Ovary (tissue), 9 donors: ENCODE data around the gene PRDM12. TPM values are rescaled to one million over a fixed set of nuclear protein-coding genes. Genes with fewer than 3 reads are reported as not detected.

ENCODE experiments used
- DNase-seq, 5 donors: peaks; one replicate each; pipeline ENCODE4 v3.0.0-alpha.2; 2019 to 2020
- H3K27ac ChIP-seq, 2 donors: fragments of 200-600 bp; one replicate each; pipeline versions ENCODE4 v1.5.1 to v1.8.0; 2019 to 2022
- H3K27me3 ChIP-seq: fragments of 200-600 bp; one replicate; pipeline ENCODE4 v1.8.0; 2022
- H3K36me3 ChIP-seq: fragments of 200-600 bp; sonication (generic); one replicate; pipeline ENCODE4 v1.5.1; 2019
- H3K4me1 ChIP-seq: one replicate; pipeline ENCODE4 v1.8.1; 2013; ENCODE audit warnings: mild to moderate bottlenecking, moderate library complexity; ENCODE audit not compliant: insufficient read depth
- H3K4me3 ChIP-seq: fragments of 200-600 bp; sonication (generic); one replicate; pipeline ENCODE4 v1.5.1; 2017
- H3K9me3 ChIP-seq, 2 donors: fragments of 200-600 bp in 1 of 2; sonication (generic) in 1 of 2; one replicate each; pipeline versions ENCODE4 v1.5.1 to v1.8.1; 2013 to 2019; ENCODE audit warnings: mild to moderate bottlenecking in 1 of 2, moderate library complexity in 1 of 2
- CTCF ChIP-seq, 3 donors: fragments of 450-650 bp in 2 of 3; fragments of 200-600 bp in 1 of 3; IDR thresholded peaks; one replicate each; pipeline versions ENCODE4 v1.5.1 to v1.8.0; 2016 to 2022; ENCODE audit warnings: antibody characterized with exemption in 3 of 3, mild to moderate bottlenecking in 1 of 3
- EP300 ChIP-seq: sonication (generic); formaldehyde crosslinking; IDR thresholded peaks from one replicate; pipeline ENCODE4 v1.6.1; 2017; ENCODE audit warnings: antibody characterized with exemption
- POLR2A ChIP-seq: fragments of 450-650 bp; IDR thresholded peaks from one replicate; pipeline ENCODE4 v1.6.1; 2017; ENCODE audit warnings: antibody characterized with exemption, mild to moderate bottlenecking, moderate library complexity
- WGBS, 3 donors: extraction: QIAGEN DNeasy Blood & Tissue Kit in 1 of 3; methylation state at CpG; one replicate each; pipeline versions ENCODE4 v1.1.5 to v1.1.7; 2013 to 2017; 5-methylcytosine and 5-hydroxymethylcytosine counted together
- intact Hi-C, 4 donors: fragments of 100-400 bp; cut with DNase I; formaldehyde crosslinking; loops; one replicate each; pipeline versions ENCODE4 v1.11.0 to v1.15.1; 2022 to 2023
- polyA plus RNA-seq, 2 donors: library from polyadenylated mRNA; stranded (reverse); fragments of 200-250 nt in 1 of 2; fragments of 350-450 nt in 1 of 2; fragmentation: Illumina TruSeq in 1 of 2; extraction: RNeasy Lipid Tissue Mini Kit (QIAGEN cat#74804) in 1 of 2; gene quantifications; one replicate each; pipeline ENCODE4 v1.2.3, GENCODE V29; 2013 to 2014
- total RNA-seq, 7 donors: library from RNA; depleted of rRNA in 2 of 7; stranded (reverse); fragments of >200 nt in 2 of 7; fragmentation: NEBNext Ultra II Directional in 3 of 7; extraction: Animal tissue kit (Norgen Biotek cat#: 25700) in 3 of 7; gene quantifications; one replicate each; pipeline versions ENCODE4 v1.1.0 to v1.2.4, GENCODE V29; 2016 to 2023
- donor health status: DM: no; HTN: no; CAD: no; lungs with moderate emphysema.
- donor health status: DM: no; HTN: no; CAD: no.
- donor health status: Bipolar disorder and iron deficiency.
- donor health status: DM: yes; HTN: yes; CAD: no.
- donor health status: DM: no; HTN: no; CAD: no.
- donor health status: DM: yes; HTN: yes; CAD: no.

The PRDM12 gene
- total and polyA plus RNA-seq, 9 donors = not detected

- 73 to 79% (median 76%) methylated on average over 15 of the region's 15 CpGs for WGBS, 3 donors
- H3K27me3 ChIP-seq = no peaks in the 10 kb centered on the region
Measured at GRCh38 chr9:130651221-130651620, 13.2 kb upstream of the PRDM12 start.

GRCh38 chr9:130651752-130652151 is 12.6 kb upstream of the PRDM12 start:
- Histone ChIP-seq H3K4me1 (no peaks in the 10 kb centered on the region), H3K27me3 (no peaks in the 10 kb centered on the region), H3K4me3 (no peak overlapping the region), H3K27ac (no peak overlapping the region), H3K36me3 (no peaks in the 10 kb centered on the region), H3K9me3 (no peaks in the 10 kb centered on the region)
- no peak for TF ChIP-seq EP300
- no peak for TF ChIP-seq CTCF (IDR thresholded peaks at IDR 0.05)
- TF ChIP-seq POLR2A = no peak
- DNase-seq = no peak
- 91 to 94% (median 93%) methylated on average over 18 of the region's 18 CpGs for WGBS, 3 donors
- intact Hi-C loops = no loop called here

More at GRCh38 chr9:130651221-130651620, 13.2 kb upstream of the PRDM12 start:
- H3K4me1 ChIP-seq = no peaks in the 10 kb centered on the region
- H3K4me3 ChIP-seq = no peak overlapping the region
- no peak overlapping the region for H3K27ac ChIP-seq
- DNase-seq = no peak
- intact Hi-C loops = no loop called here
- H3K36me3 ChIP-seq = no peaks in the 10 kb centered on the region
- no peak for TF ChIP-seq CTCF (IDR thresholded peaks at IDR 0.05)
- no peaks in the 10 kb centered on the region for H3K9me3 ChIP-seq

- WGBS, 3 donors = 66 to 77% (median 77%) methylated on average over 6 of the region's 6 CpGs
- TF ChIP-seq EP300 (no peak), CTCF (IDR thresholded peaks at IDR 0.05) (no peak), POLR2A (no peak)
- Histone ChIP-seq H3K4me3 (no peak overlapping the region), H3K27me3 (no peaks in the 10 kb centered on the region), H3K4me1 (no peaks in the 10 kb centered on the region), H3K27ac (no peak overlapping the region), H3K9me3 (no peaks in the 10 kb centered on the region), H3K36me3 (no peaks in the 10 kb centered on the region)
- intact Hi-C loops = no loop called here
- DNase-seq = no peak
Measured at GRCh38 chr9:130654879-130655278, 9.5 kb upstream of the PRDM12 start.

- TF ChIP-seq EP300 = no peak
- intact Hi-C loops = no loop called here
- no peak for DNase-seq
- peaks cover 8% of the 10 kb centered on the region for H3K27me3 ChIP-seq
- 9 to 15% (median 9%) methylated on average over 29 to 52 of the region's 52 CpGs for WGBS, 3 donors
- H3K27ac ChIP-seq = no peak overlapping the region
- no peaks in the 10 kb centered on the region for H3K9me3 ChIP-seq
- no peaks in the 10 kb centered on the region for H3K36me3 ChIP-seq
- H3K4me3 ChIP-seq = no peak overlapping the region
- peaks cover 4% of the 10 kb centered on the region for H3K4me1 ChIP-seq
Measured at GRCh38 chr9:130658893-130659698, 5.3 kb upstream of the PRDM12 start.

GRCh38 chr9:130659699-130660248 is 4.6 kb upstream of the PRDM12 start:
- intact Hi-C loops = no loop called here
- Histone ChIP-seq H3K4me1 (peaks cover 7% of the 10 kb centered on the region), H3K4me3 (no peak overlapping the region), H3K36me3 (no peaks in the 10 kb centered on the region), H3K9me3 (no peaks in the 10 kb centered on the region), H3K27ac (no peak overlapping the region), H3K27me3 (peaks cover 8% of the 10 kb centered on the region)
- DNase-seq = no peak
- 1 to 2% (median 1%) methylated on average over 47 to 58 of the region's 58 CpGs for WGBS, 3 donors
- TF ChIP-seq CTCF (IDR thresholded peaks at IDR 0.05) (no peak), EP300 (no peak), POLR2A (no peak)
